Testis (tissue), 3 donors: ENCODE results near the gene SLC22A23. TPM values are rescaled to one million over a fixed set of nuclear protein-coding genes. Genes with fewer than 3 reads are reported as not detected.

Experiments used
- DNase-seq: peaks from one replicate; pipeline ENCODE4 v3.0.0-alpha.2; 2019
- H3K27ac ChIP-seq, 2 donors: fragments of 200-600 bp; sonication (generic); one replicate each; pipeline ENCODE4 v1.5.1; 2019
- H3K27me3 ChIP-seq: fragments of 200-600 bp; sonication (generic); one replicate; pipeline ENCODE4 v1.5.1; 2019
- H3K36me3 ChIP-seq: fragments of 200-600 bp; sonication (generic); one replicate; pipeline ENCODE4 v1.5.1; 2017; ENCODE audit warnings: low read depth; ENCODE audit errors: missing control alignments
- H3K4me1 ChIP-seq: fragments of 200-600 bp; sonication (generic); one replicate; pipeline ENCODE4 v1.5.1; 2019
- H3K4me3 ChIP-seq, 2 donors: fragments of 200-600 bp; sonication (generic); one replicate each; pipeline ENCODE4 v1.5.1; 2017 to 2019
- H3K9me3 ChIP-seq: fragments of 200-600 bp; sonication (generic); one replicate; pipeline ENCODE4 v1.5.1; 2017
- CTCF ChIP-seq, 3 experiments: fragments of 450-650 bp in 2 of 3; fragments of 200-600 bp in 1 of 3; sonication (generic) in 1 of 3; IDR thresholded peaks; one replicate each; pipeline ENCODE4 v1.5.1; 2016 to 2019; ENCODE audit warnings: antibody characterized with exemption in 3 of 3, mild to moderate bottlenecking in 2 of 3, moderate library complexity in 1 of 3
- POLR2A ChIP-seq: fragments of 450-650 bp; IDR thresholded peaks from one replicate; pipeline ENCODE4 v1.6.1; 2017; ENCODE audit warnings: antibody characterized with exemption, mild to moderate bottlenecking, moderate library complexity
- WGBS, 2 donors: methylation state at CpG; one replicate each; pipeline ENCODE4 v1.1.5; 2018; 5-methylcytosine and 5-hydroxymethylcytosine counted together
- intact Hi-C: fragments of 100-400 bp; cut with DNase I; formaldehyde crosslinking; loops from one replicate; pipeline ENCODE4 v1.15.1; 2023; ENCODE audit warnings: low total_unique reads
- polyA plus RNA-seq: library from polyadenylated mRNA; stranded (reverse); fragments of 350-450 nt; fragmentation: Illumina TruSeq; extraction: RNeasy Lipid Tissue Mini Kit (QIAGEN cat#74804); gene quantifications from one replicate; pipeline ENCODE4 v1.2.3, GENCODE V29; 2014; ENCODE audit warnings: low read depth, low replicate concordance; ENCODE audit not compliant: insufficient read depth
- total RNA-seq, 2 donors: library from RNA; depleted of rRNA; stranded (reverse); fragments of >200 nt; gene quantifications; one replicate each; pipeline ENCODE4 v1.2.3, GENCODE V29; 2016

The SLC22A23 gene
- total and polyA plus RNA-seq, 3 donors from 2014 or later: 9.0 to 20.9 (median 14.9) TPM

- Histone ChIP-seq H3K27ac (no peak overlapping the region), H3K4me3 (no peak overlapping the region), H3K9me3 (no peaks in the 10 kb centered on the region), H3K27me3 (no peaks in the 10 kb centered on the region), H3K4me1 (peaks cover 7% of the 10 kb centered on the region), H3K36me3 (no peaks in the 10 kb centered on the region)
- 89 to 92% methylated on average over 14 of the region's 14 CpGs for WGBS, 2 donors
- TF ChIP-seq POLR2A (no peak), CTCF (IDR thresholded peaks at IDR 0.05) (no peak)
- no peak for DNase-seq
- intact Hi-C loops: loop anchor here (10.0 kb wide), 1 partner anchor 169 kb away; the partner anchor contains the start of gene SLC22A23
Observed at GRCh38 chr6:3285732-3286131, 171.1 kb downstream of the SLC22A23 start.

GRCh38 chr6:3285049-3285639, 171.7 kb downstream of the SLC22A23 start:
- intact Hi-C loops: loop anchor here (10.0 kb wide), 1 partner anchor 170 kb away; the partner anchor contains the start of gene SLC22A23
- no peak overlapping the region for H3K27ac ChIP-seq

GRCh38 chr6:3284436-3284876, 172.4 kb downstream of the SLC22A23 start:
- intact Hi-C loops: loop anchor here (5.0 to 10.0 kb wide), 2 partner anchors 170 to 448 kb away; partner anchors contain the start of gene SLC22A23
- TF ChIP-seq POLR2A (no peak), CTCF (IDR thresholded peaks at IDR 0.05) (no peak)
- no peak overlapping the region for H3K4me3 ChIP-seq
- H3K27ac ChIP-seq: no peak overlapping the region
- WGBS, 2 donors: 95% methylated on average over 10 to 14 of the region's 17 CpGs
- no peaks in the 10 kb centered on the region for H3K27me3 ChIP-seq
- no peaks in the 10 kb centered on the region for H3K9me3 ChIP-seq
- no peaks in the 10 kb centered on the region for H3K36me3 ChIP-seq
- peaks cover 7% of the 10 kb centered on the region for H3K4me1 ChIP-seq
- no peak for DNase-seq

More at GRCh38 chr6:3285049-3285639, 171.7 kb downstream of the SLC22A23 start:
- Histone ChIP-seq H3K27me3 (no peaks in the 10 kb centered on the region), H3K4me1 (peaks cover 7% of the 10 kb centered on the region), H3K4me3 (no peak overlapping the region), H3K9me3 (no peaks in the 10 kb centered on the region), H3K36me3 (no peaks in the 10 kb centered on the region)
- DNase-seq: no peak
- 93 to 95% methylated on average over 13 to 19 of the region's 19 CpGs for WGBS, 2 donors
- TF ChIP-seq CTCF (IDR thresholded peaks at IDR 0.05) (no peak), POLR2A (no peak)

GRCh38 chr6:3283641-3284435, 173.0 kb downstream of the SLC22A23 start:
- TF ChIP-seq POLR2A: no peak
- no peak for TF ChIP-seq CTCF (IDR thresholded peaks at IDR 0.05)
- 89 to 93% methylated on average over 23 of the region's 23 CpGs for WGBS, 2 donors
- Histone ChIP-seq H3K27ac (no peak overlapping the region), H3K36me3 (no peaks in the 10 kb centered on the region), H3K4me3 (no peak overlapping the region), H3K27me3 (no peaks in the 10 kb centered on the region), H3K9me3 (no peaks in the 10 kb centered on the region), H3K4me1 (peaks cover 7% of the 10 kb centered on the region)
- DNase-seq: no peak
- intact Hi-C loops: loop anchor here (5.0 to 10.0 kb wide), 2 partner anchors 171 to 448 kb away; partner anchors contain the start of gene SLC22A23
